Measurements from ENCODE around the gene ATP2B1.
"Not testable (repeated sequence)": the region's sequence is repeated elsewhere in the genome, so short reads cannot be mapped to it uniquely, and the experiment has no call there.

The ATP2B1 gene

DNA sequence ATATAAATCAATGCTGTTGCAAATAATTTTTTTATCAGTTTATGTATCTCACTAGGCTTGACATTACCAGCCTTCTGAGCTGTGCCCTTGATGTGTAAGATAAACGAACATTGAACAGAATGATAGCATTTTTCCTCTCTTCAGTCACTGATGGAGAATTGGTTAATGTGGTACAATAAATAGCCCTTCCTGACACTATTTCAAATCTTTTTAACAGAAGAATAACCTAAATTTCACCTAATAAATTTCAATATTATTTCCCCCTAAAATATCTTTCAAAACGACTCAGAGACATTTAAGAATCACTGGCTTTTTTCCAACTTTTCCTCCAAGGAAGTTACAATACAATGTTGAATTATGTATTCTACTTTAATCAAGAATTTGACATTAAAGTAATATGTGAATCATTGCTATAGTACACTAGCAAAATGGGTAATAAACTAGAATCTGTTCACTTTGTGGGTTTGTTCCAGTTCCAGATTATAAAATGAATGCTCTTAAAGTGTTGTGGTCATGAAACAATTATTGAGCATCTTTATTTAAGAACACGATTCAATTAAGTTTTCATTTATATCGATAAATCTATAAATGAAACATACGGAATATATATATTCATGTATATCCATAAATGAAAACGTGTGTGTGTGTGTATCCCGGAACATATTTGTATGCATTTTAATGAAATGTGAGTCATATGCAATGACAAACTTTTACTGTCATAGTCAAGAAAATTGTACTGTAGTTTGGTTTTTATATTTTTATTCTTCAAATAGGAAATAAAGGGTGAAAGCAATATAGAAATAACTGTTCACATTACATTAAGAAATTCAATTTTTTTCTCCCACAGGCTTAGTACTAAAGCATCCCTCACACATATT, 2.5 kb upstream of the ATP2B1 start:
- DNase-seq = no peak

DNA sequence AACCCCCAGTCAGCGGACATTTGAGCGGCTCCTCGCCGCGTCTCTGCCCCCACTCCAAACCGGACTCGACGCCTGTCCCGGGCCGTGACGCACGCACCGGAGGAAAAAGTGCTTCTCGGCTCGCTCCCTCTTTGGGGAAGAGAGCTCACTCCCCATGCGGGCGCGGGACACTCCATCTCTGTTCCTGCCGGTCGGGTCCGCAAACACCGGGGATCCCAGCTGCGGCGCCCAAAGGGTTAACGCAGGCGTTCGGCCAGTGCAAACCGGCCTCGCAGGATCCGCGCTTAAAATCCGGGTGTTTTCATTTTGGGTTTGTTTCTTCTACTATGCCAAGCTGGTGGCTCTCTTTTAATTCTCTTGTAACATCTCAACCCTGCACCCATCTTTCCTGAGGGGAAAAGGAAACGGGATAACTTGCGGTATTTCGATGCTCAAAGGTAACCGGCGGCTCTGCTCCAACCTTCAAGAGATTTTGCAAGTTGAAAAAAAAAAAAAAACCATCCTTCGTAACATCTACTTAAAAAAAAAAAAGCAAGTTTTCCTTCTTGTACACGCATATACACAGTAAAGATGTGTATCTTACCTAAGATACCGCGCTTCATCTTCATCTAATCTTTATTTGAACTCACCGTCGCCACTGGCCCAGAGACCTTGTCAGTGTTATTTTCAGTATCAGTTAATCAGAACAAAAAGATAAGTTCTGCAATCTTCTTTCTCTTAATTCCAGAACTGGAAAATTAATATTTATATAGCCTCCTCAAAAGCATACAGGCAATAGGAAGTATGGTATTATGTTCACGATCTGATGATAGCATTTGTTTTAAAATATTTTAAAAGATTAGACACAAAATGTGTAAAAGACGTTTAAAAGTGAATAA, 1.6 kb upstream of the ATP2B1 start:
- DNase-seq = peak in 1 of 2 experiments; percentile 51

DNA sequence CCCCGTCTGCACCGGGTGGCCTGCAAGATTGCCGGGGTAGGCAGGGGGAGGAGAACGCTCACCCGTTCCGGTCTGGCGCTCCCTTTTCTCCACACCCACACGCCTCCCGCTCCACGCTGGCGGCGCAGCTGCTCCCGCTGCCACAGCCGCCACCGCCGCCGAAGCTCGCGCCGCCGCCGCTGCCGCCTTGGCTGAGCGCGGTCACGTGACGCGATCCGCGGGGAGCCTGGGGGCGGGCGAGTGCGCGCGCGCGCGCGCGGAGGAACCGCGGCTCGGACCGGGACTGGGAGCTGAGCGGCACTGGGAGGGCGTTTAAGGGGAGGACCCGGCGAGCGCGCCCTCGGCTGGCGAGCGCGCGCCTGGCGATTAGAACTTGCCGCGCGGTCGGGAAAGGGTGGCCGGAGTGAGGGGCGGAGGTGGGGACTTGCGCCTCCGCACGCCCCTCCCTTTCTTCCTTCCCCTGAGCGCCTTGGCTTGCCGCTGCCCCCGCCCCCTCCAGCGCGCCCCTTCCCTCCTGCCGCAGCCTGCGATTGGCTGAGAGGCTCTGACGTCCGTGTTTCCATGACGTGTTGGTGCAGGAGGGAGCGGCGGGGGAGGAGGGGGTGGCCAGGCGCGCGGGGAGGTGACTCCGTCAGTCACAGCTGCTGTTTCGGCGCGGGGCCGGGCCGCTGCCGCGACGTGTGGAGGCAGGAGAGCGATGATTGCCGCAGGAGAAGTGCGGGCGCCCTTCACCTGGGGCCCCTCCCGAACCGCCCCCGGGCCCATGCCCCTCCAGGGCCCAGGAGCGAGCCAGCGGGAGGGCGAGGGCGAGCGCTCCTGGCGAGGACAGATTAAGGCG, 738 bp upstream of the ATP2B1 start:
- DNase-seq = peak; percentile 94

DNA sequence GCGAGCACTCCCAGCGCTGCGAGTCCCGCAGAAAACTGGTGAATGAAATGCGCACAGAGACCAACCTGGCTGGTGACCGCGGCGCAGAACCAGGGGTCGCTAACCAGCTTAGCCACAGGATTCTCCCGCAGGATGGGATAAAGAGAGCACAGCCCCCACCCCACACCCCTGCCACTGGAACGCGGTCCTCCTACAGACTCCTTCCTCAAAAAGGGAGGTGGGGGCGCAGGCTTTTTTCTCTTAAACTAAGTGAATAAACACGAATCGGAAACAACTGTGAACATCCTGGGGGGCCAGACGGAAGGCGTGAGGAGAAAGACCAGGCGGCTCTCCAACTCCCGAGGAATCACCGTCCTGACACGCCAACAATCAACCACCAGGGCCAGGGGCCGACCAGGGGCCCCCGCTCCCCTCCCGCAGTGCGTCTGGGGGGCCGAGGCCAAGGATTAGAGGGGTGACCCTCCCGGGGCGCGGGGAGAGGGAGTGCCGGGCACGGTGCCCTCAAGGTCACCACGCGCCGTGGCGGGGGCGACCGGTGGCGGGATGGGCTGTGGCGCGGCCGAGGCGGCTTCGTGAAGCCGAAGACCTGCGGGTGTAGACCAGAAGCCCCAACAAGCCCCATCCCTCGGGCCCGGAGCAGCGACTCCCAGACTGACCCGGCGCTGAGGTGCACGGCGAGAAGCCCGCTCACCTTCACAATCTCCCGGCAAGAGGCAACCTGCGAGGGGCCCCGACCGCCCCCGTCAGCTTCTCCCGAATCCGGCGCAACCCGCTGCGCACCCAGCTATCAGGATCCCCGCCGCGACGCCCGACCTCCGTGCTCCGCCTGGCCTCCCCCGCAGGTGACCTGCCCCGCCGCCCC, 704 bp downstream of the ATP2B1 start:
- DNase-seq = no peak

DNA sequence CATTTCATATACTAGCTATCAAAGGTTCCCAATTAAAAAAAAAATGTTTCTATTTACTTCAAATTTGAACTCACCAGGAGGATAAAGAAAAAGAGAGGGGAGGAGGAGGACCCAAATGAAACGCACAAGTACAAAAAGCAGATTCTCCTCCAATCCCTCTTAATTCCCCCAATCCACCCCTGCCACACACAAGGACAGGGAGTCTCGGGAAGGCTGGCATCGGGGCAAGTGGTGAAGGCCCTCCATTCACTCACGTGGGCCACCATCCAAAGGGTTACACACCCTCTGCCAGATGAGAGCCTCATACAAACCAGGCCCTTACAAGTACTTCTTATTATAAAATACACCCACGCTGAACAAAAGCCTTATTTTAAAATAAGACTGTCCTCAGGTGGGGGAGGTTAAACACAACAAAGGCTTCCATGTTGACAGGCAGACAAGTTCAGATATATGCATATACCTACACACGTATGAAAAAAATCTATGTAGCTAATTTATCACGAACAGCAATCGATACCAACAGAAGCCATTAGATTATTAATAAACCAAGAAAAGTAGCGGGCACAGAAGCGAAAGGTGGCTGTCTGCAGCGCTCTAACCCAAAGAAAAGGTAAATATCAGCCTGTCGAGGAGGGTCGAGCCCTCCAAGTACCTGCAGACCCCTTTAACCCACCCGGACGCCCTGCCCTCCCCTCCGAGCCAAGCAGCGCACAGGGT, 1.5 kb downstream of the ATP2B1 start:
- no peak for DNase-seq

DNA sequence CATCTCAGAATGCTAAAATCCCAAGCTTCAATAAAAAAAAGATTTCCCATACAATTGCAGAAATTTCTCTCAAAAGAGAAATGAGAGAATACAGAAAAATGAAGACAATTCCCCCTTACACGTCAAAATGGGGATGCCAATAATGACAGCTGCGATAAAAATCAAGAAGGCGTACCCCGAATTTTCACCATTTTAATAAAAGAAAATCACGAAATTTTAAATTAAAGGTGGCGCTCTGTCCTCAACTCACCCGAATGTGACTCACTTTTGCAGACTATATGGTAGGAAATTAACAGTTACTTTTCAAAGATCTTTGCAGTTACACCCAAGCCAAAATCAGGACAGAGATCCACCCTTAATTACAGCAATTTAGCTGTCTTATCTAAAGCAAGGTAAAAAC, 2.1 kb downstream of the ATP2B1 start:
- DNase-seq = no peak

DNA sequence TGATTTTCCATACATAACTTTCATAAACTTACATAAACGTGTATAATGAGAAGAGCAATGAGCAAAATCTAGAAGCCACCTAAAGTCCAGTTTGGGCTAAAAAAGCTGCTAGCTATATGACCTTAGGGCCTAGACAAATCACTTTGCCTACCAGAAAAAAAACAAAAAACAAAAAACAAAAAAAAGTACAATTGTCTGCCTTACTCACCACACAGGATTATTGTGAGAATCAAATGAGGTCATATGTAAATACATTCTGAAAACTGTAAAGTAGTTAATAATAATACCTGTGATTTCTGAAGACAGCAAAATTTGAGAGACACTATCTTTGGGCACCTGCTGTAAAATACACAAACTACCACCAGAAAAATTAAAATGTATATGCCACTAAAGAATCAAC, 4.2 kb downstream of the ATP2B1 start:
- no peak for DNase-seq

DNA sequence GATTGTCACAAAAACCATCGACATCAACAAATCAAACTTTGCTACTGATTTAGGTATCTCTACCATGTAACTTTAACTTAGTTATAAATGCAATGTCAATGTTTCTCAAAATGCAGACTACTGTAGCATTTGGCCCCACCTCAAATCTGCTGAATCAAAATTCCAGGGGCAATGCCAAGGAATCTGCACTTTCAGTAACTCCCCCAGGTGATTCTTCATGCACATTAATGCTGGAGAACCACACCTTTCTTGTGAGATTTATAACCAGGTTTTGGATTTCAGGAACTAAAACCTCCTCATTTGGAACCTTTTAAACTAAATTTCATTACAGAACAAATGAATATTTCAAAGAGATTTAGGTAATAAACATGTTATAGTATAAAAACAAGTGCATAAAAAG, 4.9 kb downstream of the ATP2B1 start:
- no peak for DNase-seq

DNA sequence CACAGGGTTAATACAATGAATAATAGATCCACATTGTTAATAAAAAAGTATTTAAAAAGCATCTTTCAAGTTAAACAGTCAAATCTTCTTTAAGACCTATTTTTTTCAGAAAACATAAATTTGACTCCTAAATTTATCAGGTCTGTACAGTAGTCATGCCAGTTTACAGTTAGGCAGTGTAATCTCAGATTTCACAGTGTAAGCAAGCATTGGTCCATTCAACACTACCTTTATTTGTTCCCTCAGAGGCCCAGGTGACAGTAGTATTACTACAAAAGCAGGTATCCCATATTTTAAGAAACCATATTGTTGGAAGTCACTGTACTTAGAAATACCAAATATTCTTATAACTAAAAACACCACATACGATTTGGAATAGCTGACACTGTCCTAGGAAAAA, 6.1 kb downstream of the ATP2B1 start:
- DNase-seq = no peak

DNA sequence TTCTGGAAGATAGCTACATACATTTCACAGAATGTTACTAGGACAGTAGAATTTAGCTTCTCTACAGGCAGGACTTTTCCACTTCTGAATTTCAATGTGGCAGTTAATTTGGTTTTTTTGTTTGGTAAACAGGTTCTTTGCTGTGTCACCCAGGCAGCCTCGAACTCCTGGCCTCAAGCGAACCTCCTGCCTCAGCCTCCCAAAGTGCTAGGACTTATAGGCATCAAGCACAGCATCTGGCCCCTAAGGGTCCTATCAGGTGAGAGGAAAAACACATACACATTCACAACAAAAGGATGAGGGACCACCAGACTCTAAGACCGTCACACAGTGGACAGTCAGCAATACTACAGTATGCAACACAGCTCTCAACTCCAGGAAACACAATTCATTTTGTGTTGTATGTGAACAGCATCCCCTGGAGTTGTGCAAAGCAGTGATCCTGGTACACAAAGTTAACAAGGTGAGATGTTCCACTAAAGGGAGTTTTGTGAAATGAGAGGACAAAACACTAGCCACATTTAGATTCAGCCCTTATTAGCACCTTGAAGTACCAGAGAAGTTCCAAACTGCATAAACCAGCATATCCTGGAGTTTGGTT, 6.9 kb downstream of the ATP2B1 start:
- no peak for DNase-seq

DNA sequence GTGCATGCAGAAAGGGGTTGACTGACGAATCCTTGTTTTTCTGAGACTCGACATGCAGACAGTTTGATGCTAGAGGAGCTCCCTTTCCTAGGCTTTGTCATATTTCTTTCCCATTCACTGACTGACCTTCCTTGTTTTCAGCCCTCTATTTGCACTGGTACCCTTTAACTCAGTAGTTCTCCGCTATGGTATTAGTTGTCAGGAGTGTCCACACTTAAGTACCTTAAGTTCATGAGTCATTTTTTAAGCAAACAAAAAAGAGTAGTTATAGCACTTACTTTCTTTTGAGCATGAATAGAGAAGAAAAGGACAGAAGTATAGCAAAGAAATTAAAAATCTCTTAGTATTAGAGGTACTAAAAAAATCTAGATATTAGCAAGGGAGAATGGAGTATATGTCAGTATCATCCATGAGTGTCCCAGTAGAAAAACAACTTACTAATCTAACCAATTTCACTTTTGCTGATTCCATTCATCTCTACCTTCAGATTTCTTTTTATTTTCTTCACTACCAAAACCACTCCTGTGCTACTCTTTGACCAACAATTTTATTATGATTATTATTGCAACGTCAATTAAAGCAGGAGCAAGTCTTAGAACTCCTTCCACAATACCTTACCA, 8.3 kb downstream of the ATP2B1 start:
- no peak for DNase-seq

DNA sequence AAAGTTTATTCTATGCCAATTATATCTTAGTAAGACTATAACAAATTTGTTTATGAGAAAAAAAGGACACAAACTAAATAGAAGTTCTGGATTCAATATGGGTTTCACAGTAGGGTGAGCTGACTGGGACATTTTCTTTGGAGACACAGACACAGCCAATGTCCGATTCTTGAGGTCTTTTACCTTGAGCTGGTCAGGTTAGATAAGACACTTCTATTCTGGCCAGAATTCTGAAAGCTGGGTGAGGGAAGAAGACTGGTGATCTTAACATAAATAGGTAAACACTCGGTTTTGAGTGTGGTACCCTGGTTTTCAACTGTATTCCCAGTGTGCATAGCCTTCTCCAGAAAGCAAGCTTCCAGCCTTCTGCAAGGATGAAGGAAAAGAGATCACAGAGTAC, 10.0 kb downstream of the ATP2B1 start:
- DNase-seq = no peak

DNA sequence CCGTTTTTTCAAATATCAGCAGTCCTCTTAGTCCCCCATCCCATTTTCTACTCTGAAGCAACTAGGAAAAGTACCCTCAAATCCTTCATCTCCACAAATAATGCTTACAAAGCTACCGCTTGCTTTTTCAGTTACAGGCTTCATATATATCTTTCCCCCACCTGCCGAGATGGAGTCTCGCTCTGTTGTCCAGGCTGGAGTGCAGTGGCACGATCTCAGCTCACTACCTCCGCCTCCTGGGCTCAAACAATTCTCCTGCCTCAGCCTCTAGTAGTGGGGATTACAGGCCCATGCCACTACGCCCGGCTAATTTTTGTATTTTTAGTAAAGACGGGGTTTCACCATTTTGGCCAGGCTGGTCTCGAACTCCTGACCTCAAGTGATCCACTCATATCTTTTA, 10.9 kb downstream of the ATP2B1 start:
- DNase-seq = not testable (repeated sequence)

DNA sequence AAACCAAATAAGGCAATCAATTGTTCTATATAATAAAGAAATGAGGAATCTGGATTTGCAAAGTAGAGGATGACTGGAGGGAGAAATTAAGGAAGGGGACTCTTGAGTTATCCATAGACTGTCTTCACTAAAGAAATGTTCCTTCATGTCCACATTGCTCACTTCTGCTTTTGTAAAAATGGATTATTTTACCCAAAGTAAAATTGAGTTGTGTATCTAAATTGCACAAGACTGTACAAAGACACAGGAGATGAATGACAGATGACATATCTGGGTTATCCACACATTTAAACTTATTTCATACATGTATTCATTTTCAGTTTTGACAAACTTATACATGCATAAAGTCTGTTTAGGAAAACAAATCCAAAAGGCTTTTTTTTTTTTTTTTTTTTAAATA, 11.3 kb downstream of the ATP2B1 start:
- peak; percentile 51 to 52 for DNase-seq

DNA sequence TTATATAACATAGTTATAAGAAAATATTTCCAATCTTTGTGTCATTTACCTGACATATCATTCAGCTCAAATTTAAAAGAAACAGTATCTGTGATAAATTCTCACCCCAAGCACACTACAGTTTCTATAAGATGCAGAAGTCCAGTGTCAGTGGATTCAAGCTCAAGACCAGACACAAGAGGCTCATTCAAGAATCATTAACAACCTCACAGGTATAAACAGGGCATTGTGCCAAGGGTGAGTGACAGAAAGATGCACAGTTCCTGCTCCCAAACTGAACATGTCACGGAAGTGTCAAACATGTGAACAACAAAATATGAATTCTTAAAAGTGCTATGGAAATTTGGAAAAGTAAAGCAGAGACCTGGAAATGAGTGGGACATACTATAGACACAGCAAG, 12.8 kb downstream of the ATP2B1 start:
- no peak for DNase-seq

DNA sequence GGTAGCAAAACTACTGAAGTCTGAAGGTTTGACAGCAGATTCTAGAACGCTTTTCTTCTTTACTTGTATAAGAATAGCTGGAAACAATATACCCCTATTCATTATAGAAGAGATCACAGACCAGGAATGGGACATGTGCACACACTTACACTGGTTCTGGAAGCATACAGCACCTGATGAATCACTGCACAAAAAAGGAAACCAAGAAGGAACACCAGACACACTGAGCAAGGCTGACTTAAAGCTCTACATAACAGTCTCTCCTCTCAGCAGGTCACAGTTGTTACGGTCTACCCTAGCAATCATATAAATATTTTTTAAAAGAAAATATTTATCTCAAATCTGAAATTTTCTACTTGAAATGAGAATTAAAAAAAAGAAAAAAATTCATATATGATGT, 13.5 kb downstream of the ATP2B1 start:
- DNase-seq = no peak

DNA sequence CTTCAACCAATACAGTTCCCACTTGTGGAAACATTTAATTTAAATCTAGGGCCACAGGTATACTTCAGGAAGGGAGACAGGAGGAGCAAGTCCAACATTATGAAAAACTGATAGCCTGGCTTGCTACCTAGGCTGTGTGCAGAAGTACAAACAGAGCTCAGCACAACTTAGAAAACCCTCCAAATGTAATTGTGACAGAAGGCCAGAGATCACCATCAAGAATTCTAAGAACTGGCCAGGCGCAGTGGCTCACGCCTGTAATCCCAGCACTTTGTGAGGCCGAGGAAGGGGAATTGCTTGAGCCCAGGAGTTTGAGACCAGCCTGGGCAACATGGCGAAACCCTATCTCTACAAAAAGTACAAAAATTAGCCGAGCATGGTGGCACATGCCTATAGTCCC, 14.1 kb downstream of the ATP2B1 start:
- DNase-seq = no peak

DNA sequence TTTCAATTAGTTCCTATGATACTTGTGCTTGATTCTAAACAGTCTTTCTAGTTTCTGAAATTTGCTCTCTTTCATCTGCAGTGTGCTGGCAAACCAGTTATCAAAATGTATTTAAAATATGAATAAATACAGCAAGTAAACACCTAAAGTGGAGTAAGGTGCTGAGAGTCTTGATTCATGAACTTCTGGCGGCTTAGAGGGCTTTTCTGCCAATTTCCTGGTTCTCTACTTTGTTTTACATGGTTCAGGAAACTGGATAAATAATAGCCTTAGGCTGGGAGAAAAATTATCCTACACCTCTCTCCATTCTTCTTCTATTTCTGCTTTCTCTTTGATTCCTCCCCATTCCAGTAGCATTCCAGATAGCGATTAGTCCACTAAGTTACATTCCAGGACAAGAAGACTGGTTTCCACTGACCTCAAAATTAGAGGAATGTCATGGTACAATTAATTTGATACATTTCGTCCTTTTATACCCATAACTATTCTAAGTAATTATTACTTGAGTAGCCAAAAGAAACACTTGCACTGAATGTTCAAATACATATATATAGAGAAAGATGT, 14.9 kb downstream of the ATP2B1 start:
- DNase-seq = no peak

DNA sequence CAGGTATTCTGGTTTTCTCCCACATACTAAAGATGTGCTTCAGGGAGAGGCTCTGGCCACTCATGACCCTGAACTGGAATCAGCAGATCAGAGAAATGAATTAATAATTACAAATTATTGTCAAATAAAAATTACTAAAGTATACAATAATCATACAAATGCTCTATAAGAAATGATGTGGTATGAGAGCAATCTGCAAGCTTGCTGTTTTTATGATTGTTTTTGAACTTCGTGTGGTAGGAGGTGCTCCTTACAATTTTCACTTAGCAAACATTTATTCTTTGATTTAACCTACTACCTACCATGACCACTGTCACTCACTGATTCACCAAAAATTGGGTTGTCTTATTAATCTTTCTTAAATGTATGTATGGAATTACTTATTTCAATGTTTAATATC, 16.2 kb downstream of the ATP2B1 start:
- no peak for DNase-seq

DNA sequence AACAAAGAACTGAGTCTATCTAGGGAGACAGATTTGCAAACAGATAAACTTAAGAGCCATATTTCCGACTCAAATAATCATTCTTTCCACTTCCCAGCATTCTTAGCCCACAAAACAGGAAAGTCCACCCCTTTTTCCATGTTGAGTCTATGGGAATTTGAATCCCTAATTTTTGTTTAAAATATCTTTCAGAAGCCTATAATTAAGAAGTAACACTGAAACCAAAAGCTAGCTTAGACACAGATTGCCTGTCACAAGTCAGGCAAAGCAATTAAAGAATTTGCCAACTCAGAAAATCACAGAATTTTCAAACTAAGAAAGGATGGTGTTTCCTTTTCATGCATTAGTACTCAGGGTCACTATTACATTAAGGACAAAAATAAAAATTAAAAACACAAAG, 17.0 kb downstream of the ATP2B1 start:
- no peak for DNase-seq
